HG03565 (cell line): ENCODE data around the gene ELP6.
A peak's percentile ranks its signal among the peaks of the same experiment; 100 is the strongest.

ENCODE experiments used
- ATAC-seq: cut with Tn5 transposase; IDR thresholded peaks from one replicate; pipeline ENCODE4 v1.9.1; 2021; ENCODE audit warnings: mild to moderate bottlenecking, moderate library complexity; ENCODE audit not compliant: unreplicated experiment

ELP6 gene, protein sequence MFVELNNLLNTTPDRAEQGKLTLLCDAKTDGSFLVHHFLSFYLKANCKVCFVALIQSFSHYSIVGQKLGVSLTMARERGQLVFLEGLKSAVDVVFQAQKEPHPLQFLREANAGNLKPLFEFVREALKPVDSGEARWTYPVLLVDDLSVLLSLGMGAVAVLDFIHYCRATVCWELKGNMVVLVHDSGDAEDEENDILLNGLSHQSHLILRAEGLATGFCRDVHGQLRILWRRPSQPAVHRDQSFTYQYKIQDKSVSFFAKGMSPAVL

DNA sequence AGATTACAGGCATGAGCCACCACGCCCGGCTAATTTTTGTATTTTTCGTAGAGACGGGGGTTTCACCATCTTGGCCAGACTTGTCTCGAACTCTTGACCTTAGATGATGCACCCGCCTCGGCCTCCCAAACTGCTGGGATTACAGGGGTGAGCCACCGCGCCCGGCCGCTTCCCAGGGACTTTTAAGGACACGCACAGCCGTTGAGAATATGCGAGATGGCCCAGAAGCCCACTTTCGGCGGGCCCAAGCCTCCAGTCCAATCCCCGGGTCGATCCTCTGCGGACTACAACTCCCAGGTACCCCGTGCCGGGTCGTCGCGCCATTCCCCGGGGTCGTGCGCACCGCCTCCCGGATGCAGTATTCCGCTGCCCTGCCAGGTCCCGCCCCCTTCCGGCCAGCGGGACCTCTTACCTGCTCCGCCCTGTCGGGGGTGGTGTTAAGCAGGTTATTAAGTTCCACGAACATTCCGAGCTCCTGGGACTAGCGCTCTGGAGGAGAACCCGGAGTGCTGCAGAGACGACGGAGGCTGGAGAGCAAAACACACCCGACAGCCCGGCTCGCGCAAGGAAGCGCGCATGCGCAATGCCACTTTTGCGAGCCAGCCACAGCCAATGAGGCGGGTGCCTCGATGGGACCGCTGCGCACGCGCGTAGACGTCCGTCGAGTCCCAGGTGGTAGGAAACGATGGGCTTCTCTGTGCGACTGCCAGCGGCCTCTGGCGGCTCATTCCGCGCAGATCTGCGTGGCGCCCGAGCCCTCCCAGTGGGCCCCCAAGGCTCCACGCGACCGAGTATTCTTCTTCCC is at the start of gene ELP6:
Gene ELP6, minus strand, starts transcription at position 588 of the 805 bp plus-strand sequence. Its CDS starts 122 bp downstream, at position 466.
- peak; percentile 83 for ATAC-seq

DNA sequence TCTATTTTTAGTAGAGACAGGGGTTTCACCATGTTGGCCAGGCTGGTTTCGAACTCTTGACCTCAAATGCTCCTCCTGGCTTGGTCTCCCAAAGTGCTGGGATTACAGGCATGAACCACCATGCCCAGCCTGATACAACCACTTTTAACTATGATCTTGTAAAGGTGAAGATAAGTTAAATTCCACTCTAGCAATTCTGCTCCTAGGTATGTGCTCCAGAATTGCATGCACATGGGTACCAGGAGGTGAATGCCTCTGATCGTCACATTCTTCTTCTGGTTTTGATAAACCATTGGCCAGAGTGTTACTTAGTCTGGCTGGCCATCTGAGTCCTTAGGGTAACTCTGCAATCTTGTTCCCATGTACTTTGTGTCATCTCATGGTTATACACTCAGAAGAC is 42.8 kb upstream of the ELP6 start:
- no peak for ATAC-seq

DNA sequence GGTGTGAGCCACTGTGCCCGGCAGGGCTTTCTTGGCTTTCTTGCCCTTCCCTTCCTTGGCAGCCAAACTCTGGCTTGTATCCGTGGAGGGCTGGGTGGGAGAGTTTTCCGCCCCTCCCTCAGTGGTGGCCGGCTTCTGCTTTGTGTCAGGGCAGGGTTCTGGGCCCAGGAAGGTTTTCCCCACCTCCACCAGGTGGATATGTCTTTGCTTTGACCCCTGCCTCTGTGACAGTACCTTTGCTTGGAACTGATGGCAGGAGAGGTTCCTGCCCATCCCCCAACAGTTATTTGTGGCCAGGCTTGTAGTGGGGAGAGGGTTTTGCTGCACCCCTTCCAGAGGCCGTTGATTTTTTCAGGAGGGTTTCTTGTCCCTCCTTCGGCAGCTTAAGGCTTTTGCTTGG is 40.8 kb upstream of the ELP6 start:
- no peak for ATAC-seq

DNA sequence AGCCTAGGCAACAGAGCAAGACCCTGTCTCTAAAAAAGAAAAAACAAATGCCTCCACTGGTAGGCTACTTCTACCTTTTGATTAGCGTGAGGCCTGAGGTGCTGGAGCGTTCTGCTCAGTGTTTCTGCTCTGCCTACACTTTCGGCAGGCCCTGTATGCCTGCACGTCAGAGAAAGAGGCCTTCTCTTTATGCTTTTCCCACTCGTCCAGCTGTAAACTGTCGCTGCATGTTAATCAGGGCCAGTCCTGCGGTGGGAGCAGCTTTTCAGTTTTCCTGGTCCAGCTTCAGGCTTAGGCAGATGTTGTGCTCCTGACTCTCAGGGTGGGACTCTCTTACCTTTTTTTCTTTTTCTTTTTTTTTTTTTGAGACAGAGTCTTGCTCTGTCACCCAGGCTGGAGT is 39.9 kb upstream of the ELP6 start:
- ATAC-seq, result no peak

DNA sequence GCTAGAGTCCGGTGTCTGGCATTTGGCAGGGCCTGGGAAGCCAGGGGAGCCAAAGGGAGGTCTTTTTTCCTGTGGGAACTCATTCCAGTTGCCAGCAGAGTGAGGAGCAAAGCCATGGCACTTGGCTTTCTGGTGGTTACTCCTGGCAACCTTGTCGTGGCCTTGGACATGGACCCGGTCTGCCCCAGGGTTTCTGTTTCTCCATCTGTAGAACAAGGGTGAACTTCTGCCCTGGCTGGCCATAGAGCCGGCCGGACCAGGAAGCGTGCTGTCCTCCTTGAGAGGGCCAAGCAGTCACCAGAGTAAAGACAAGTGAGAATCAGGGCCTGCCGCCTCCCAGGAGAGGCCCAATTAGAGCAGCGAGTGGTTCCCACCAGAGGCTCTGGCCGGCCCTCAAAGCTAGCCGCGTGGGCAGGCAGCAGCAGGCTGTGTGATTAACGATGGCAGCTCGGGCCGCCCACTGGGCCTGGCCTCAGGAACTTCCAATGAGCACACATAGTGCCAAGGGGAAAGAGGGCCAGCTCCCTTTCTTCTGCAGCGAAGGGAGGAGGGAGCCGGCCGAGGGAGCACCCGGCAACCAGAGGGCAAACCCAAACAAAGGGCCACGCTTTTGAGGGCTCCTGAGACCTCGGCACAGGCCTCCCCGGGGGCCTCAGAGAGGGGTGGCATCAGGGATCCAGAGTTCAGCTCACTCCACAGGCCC is 29.1 kb upstream of the ELP6 start:
- no peak for ATAC-seq

DNA sequence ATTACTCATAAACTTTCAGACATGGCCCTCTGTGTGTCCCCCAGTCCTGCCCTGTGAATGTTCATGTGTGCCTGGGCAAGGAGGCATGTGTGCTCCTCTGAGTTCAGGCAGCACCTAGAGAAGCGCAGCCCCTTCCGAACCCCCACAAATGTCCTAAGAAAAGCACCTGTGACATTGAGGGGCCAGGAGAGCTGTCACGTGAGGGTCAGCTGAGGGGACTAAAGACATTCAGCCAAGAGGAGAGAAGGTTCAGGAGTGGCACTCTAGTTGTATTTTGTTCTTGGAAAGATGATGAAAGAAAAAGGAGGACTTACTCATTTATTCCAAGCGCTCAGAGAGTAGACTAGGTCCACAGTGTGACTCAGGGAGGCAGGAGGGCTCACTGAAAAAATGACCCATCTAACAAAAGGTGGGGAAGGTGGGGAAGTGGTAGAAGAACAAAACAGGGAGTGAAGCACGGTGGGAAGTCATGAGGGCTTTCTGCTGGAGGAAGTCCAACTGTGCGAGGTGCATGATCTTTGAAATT is 28.1 kb upstream of the ELP6 start:
- ATAC-seq, result no peak

DNA sequence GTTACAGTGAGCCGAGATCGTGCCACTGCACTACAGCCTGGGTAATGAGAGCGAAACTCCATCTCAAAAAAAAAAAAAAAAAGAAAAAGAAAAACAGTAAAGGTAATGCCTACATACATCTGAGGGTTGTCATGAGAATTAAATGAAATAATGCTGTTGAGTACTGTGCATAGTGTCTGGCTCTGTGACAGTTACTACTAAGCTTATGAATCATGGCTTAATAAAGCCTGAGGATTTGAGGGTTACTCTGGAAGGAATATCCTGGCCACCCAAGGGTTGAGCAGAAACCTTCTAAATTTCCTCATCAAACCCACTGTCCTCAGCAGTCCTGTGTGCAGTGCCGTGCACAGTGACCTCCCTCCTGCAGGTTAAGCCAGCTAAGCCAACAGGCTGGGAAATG is 26.8 kb upstream of the ELP6 start:
- ATAC-seq, result no peak

DNA sequence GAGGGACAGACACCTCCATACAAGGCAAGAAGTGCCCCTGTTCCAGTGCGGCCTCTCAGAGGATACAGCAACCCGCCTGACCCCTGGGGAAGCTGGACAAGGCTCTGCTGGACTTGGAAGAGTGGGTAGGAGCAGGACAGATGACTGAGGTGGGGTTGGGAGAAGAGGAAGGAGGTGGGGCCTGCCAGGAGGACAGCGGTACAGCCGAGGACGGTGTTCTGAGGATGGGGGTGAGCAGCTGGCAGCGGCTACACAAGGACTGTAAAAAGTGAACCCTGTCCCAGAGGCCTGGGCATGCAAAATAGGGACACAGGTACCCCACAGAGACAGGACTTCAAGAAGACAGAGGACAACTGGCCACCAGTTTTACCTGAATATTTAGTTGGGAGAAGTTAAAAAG is 23.5 kb upstream of the ELP6 start:
- no peak for ATAC-seq

DNA sequence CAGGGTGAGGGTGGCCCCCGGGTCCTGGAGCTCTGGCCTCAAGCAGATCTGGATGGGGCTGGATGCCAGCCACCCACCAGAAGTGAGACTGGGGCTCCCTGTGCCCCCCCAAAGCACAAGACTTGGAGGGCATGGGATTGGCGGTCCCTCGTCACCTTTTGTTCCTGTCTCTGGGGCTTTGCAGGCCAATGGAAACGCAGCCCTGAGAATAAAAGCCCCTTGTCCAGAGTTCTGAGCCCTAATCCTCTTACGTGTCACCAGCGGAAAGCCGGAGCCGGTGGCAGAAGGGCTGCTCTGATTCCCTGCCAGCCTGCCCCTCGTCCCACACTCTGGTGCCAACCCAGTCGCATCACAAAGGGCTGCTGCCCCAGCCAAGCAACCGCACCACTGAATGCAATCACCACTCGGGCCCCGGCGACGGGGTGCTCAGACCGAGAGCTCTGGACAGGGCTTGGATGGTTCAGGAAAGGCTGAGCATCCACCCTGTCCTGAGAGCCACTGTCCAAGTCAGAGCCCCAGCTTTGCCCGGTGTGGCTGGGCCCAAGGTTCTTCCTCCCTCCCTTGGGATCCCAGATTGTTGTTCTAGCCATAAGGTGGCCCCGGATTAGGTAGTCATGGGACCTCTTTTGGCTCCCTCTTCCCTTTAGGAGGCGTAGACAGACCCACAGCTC is 22.8 kb upstream of the ELP6 start:
- ATAC-seq, result no peak

DNA sequence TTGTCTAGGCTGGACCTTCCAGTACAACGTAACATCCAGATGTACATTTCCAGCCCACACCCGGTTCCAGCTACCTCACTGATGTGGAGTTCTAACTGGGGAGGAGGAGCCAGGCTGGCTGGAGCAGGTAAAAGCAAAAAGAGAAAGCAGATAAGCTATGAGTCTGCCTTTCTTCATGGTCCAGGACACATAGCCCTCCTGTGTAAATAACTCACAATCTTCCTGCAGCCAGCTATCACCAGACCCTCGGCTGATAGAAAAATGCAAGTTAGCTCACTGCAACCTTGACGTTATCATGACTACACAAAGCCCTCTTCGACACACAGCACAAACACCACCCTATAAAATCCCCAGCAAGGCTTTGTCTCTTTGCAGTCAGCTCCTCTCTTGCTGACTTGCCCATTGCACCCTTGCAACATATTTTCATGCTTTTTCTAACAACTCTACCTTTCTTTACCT is 20.5 kb upstream of the ELP6 start:
- ATAC-seq, result no peak

DNA sequence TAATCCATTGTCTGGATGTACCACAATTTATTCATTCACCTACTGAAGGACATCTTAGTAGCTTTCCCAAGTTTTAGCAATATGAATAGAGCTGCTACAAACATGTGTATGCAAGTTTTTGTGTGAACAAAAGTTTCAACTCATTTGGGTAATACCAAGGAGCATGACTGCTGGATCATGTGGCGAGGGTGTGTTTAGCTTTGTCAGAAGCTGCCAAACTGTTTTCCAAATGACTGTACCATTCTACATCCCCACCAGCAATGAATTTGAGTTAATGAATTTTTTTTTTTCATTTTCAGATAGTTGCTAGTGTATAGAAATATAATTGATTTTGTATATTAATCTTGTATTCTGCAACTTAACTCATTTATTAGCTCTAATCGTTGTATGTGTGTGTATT is 20.0 kb upstream of the ELP6 start:
- no peak for ATAC-seq

DNA sequence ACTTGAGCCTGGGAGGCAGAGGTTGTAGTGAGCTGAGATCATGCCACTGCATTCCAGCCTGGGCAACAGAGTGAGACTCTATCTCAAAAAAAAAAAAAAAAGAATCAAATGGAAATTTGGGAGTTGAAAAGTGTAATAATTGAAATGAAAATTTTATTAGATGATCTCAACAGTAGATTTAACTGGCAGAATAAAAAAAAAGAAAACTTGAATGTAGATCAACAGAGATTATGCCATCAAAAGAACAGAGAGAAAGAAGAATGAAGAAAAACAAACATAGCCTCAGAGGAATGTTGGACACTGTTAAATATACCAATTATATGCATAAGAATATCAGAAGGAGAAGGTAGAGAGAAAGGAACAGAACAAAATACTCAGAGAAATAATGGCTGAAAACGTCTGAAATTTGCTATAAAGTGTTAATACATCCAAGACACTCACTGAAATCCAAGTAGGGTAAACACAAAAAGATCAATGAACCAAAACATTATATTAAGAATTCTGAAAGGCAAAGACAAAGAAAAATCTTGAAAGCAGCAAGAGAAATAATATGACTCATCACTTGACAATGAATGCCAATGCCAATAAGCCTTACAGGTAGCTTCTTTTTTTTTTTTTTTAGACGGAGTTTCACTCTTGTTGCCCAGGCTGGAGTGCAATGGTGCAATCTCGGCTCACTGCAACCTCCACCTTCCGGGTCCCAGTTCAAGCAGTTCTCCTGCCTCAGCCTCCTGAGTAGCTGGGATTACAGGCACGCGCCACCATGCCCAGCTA is 14.6 kb upstream of the ELP6 start:
- ATAC-seq, result no peak

DNA sequence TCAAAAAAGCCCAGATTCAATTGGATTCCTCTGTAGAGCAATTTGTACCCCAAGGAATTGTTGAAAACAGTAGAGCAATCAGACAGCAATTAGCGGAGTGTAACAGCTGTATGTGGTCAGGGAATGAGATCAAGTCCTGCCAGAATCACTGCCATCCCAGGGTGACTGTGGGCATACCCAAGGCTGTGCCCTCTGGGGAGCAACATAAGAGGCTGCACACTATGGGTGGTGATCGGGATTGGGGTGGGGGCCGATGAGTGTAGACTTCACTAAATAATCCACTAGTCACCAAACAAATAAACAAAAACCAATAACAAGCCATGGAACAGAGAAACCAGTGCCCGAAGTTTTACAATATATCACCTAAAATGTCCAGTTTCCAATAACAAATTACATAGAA is 12.1 kb upstream of the ELP6 start:
- no peak for ATAC-seq

DNA sequence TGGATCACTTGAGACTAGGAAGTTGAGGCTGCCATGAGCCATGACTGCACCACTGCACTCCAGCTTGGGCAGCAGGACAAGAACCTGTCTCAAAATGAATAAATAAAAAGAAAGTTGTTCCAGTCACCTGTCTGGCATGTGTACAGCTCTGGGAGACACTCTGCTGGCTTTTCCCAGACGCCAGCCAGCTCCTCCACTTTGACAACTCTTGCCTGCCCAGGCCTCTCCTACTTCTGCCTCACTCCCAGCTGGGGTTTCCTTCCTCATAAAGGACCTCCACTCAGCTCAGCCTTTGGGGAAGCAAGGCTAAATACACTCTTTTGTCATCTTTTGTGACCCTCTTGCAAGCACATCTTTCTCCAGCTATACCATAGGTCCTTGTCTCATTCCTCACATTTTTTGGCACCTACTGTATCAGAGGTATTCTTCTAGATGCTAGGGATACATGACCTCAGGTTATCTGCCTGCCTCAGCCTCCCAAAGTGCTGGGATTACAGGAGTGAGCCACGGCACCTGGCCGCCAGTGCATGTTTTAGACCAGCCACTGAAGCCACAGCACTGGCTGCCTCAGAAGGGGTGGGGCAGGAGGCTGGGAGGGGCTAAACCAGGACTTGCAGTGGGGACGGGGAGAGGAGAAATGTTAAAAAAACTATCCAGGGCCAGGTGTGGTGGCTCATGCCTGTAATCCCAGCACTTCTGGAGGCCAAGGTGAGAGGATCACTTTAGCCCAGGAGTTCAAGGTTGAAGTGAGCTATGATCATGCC is 10.0 kb upstream of the ELP6 start:
- ATAC-seq, result no peak

DNA sequence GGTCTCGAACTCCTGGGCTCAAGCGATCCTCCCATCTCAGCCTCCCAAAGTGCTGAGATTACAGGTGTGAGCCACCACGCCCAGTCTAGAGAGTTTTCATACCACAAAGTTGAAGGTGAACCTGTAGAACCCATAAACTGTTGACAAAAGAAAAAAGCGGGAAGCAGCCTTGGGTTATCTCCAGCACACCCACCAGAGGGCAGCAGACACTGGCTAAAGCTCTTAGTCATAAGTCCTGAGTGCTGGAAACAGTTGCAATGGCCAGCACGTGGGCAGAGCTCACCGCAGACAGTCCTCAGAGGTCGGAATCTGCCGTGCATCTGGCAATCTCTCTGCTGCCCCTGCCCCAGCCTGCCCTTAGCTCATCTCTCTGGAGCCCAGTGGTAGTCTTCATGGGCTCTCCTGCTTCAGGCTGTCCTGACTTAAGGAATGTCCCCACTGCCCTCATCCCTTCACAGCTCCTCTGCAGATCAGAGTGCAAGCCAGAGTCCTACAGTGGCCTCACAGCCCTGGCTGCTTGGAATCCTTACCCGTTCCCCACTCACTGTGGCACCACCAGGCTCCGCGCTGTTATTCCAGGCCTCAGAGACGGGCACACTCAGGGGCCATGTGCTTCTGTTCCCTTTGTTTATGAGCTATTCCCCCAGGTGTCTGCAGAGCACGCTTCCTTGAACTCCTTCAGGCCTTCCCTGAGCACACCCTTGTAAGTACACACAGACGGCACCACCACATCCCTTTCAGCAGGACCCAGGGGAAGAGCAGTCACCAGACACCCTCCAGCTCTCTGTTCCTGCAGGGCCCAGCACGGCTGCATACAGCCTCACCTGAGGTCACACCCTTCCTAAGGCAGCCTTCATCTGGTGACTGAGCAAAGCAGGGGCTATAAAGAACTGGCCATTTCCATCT is 8.8 kb upstream of the ELP6 start:
- ATAC-seq, result peak; percentile 65

DNA sequence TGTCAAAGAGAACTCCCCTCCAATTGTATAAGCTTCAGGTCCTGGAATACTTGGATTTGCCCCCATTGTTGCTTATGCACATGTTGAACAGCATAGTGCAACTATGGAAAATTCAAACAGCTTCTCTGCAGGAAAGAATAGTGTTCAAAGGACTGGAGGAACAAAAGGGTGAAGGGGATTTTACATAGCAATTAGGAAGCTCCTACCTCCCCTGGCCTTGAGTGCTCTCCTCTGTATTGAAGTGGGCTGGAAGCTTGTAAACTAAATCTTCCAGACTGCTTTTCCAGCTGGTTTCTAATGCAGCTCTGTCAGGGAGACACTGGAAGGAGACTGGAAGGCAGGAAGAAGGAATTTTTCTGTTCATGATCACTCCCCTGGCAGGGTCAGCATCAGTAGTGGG is 7.2 kb upstream of the ELP6 start:
- ATAC-seq, result no peak

DNA sequence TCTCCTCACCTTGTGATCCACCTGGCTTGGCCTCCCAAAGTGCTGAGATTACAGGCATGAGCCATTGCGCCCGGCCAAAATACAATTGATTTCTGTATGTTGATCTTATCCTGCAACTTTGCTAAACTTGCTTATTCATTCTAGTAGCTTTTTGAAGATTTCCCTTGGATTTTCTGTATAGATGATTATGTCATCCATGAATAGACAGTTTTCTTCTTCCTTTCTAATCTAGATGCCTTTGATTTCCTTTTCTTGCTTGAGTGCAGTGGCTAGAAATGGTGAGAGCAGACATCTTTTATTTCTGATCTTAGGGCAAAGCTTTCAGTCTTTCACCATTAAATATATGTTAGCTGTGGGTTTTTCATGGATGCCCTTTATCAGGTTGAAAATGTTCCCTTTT is 4.4 kb upstream of the ELP6 start:
- no peak for ATAC-seq

DNA sequence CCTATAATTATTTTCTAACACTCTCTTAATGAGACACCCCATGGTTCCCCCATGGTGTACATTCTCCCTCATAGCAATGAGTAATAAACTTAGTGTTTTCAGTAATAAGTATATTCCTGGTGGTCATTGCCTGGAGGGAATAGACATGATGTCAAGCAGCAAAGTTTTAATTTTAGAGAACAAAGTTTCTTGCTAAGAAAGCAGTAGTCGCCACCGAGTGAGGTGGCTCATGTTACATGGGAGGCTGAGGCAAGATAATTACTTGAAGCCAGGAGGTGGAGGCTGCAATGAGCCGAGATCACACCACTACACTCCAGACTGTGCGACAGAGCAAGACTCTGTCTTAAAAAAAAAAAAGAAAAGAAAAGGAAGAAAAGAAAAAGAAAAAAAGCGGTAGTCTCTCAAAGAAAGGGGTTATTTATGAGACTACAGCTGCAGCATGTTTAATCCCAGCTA is 2.4 kb upstream of the ELP6 start:
- no peak for ATAC-seq
